Right ventricle myocardium inferior (tissue), 1 donor: Measurements from ENCODE around the gene CLIP1. TPM values are rescaled to one million over a fixed set of nuclear protein-coding genes. Genes with fewer than 3 reads are reported as not detected.
"Not testable (repeated sequence)": the region's sequence is repeated elsewhere in the genome, so short reads cannot be mapped to it uniquely, and the experiment has no call there.

ENCODE experiments used
- ATAC-seq: fragments of 200-7000 bp; cut with Tn5 transposase; one replicate; pipeline ENCODE4 v1.9.1; 2020; ENCODE audit warnings: mild to moderate bottlenecking, moderate library complexity
- DNase-seq: peaks from one replicate; pipeline ENCODE4 v3.0.0; 2021; ENCODE audit errors: missing footprints
- intact Hi-C: fragments of 100-400 bp; cut with DNase I; formaldehyde crosslinking; loops from one replicate; pipeline ENCODE4 v1.11.0; 2022
- total RNA-seq: library from RNA; stranded (reverse); fragmentation: NEBNext Ultra II Directional; extraction: Animal tissue kit (Norgen Biotek cat#: 25700); gene quantifications from one replicate; pipeline ENCODE4 v1.2.1, GENCODE V29; 2021
- donor health status: DM: no; HTN: yes; CAD: no; lungs with severe emphysema.

Gene CLIP1
- total RNA-seq, 1 donor from 2014 or later: 110 TPM

DNA sequence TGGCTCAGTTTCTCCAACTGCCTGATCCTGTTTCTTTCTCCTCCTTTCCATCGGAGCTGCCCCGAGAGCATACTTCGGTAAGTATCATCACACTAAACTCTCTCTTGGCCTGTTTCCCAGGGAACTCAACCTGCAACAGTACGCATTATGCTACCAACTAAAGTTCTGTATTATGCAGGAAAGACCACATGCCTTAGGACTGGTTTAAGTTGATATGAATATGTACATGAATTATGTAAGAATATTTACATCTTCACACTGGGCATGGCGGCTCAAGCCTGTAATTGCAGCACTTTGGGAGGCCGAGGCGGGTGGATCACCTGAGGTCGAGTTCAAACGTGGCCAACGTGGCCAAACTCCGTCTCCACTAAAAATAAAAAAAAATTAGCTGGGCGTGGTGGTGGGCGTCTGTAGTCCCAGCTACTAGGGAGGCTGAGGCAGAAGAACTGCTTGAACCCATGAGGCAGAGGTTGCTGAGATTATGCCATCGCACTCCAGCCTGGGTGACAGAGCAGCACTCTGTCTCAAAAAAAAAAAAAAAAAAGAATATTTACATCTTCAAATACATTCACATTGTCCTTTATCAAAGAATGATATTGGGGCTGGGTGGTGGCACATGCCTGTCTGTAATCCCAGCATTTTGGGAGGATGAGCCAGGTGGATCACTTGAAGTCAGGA lies 124.3 kb downstream of the CLIP1 start:
- ATAC-seq: no peak
- intact Hi-C loops: no loop called here
- no peak for DNase-seq

DNA sequence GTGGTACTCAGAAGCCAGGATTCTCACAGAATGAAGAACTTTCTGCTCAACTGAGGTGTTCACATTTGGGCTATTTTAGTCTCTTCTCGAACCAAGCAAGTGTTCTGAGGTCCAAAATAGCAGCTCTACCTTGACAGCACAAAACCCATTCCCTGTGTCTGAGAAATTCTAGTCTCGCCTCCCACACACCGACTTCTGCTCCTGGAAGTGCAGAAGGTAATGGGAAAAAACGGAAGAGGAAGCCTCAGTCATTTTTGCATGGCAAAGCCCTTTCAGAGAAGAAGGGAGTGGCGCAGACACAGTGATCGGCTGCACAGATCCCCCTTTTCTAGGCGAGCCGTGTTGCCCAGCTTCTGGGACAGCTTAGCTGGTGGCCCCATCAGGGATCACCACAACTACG lies 125.0 kb downstream of the CLIP1 start:
- intact Hi-C loops: no loop called here
- DNase-seq (no peak), ATAC-seq (no peak)

DNA sequence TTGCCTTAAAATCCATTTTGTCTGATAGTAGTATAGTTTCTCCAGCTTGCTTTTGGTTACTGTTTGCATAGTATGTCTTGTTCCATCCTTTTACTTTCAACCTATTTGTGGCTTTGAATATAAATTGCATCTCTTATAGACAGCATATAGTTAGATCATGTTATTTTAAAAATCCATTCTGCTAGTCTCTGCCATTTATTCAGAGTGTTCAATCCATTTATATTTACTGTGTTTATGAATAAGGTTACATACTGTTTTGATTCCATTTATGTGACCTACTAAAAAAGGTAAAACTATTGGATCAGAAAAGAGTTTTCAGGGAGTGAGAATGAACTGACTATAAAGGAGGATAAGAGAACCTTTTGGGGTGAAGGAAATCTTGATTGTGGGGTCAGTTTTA lies 126.6 kb downstream of the CLIP1 start:
- intact Hi-C loops: no loop called here
- DNase-seq: no peak
- no peak for ATAC-seq

DNA sequence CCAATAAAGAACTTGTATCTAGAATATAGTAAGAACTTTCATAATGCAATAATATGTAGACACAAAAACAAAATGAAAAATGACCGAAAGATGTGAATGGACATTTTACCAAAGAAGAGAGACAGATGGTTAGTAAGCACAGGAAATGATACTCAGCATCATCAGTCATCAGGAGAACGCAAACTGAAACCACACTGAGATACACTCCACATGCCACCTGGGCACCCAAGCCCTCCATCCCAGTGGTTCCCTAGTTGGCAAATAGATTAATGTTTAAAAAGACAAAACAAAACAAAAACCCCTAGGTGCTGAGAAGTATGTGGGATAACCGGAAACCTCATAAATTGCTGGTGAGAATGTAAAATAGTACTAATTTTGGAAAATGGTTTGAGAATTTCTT lies 129.4 kb downstream of the CLIP1 start:
- intact Hi-C loops: no loop called here
- DNase-seq (no peak), ATAC-seq (no peak)

DNA sequence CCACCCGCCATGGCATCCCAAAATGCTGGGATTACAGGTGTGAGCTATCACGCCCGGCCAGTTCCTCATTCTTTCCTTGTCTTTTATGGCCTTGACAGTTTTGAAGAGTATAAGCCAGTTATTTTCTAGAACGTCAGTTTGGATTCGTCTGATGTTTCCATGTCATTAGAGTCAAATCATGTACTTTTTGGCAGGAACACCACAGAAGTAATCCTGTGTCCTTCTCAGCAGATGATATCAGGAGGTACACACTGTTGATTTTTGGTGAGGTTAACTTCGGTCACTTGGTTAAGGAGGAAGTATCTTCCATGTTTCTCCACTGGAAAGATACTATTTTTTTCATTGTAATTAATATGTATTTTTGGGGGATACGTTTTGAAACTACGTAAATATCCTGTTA lies 131.0 kb downstream of the CLIP1 start:
- DNase-seq: no peak
- intact Hi-C loops: no loop called here
- ATAC-seq: no peak

DNA sequence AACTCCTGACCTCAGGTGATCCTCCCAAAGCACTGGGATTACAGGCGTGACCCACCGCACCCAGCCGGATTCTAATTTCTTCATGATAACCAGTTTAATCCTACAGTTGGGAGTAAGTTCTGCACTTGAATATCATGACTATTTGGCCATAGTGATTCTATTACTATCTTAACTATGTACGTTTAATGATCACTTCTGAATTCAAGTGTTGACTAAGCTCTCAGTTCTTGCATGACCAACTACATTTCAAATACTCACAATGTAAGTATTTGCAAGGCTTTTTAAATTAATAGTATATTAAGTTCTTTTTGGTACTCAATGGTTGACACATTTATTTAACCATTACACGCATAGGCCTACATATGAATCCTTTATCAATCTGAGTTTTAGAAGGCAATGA lies 138.8 kb downstream of the CLIP1 start:
- no peak for DNase-seq
- ATAC-seq: no peak
- intact Hi-C loops: no loop called here

DNA sequence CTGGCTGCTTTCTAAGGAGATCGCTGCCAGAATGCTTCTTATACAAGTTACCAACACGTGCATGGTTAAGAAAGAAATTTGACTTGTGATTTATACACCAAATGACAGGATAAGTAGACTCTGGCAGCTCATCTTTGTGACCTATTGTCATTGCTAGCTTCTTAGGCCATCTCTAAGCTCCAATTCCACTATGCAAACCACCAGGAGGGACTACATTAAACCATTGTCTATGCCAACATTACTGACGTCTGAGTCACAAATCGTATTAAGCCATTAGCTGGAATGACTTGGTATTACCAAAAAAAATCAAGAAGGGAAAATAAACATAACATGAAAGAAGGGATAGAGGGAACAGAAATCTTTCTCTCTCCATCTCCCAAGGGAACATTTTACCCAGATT lies 140.4 kb downstream of the CLIP1 start:
- intact Hi-C loops: no loop called here
- DNase-seq (no peak), ATAC-seq (no peak)

DNA sequence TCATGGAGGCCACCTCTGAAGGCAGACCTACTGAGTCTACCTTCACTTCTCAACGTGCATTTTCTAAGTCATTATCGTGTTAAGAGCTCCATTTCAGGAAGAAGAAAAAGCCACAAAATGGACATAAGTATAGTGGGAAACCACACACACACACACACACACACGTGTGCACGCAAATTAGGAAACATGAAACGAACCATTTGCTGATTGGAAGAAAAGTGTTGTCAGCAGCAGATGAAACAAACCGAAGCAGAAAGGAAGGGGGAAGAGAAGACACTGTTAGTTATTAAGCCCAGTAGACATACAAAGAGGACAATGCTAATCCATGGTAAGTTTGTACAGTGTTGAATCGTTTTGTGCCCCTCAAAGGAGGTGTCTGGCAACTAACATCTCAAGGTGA lies 146.2 kb downstream of the CLIP1 start:
- intact Hi-C loops: no loop called here
- ATAC-seq (no peak), DNase-seq (no peak)

DNA sequence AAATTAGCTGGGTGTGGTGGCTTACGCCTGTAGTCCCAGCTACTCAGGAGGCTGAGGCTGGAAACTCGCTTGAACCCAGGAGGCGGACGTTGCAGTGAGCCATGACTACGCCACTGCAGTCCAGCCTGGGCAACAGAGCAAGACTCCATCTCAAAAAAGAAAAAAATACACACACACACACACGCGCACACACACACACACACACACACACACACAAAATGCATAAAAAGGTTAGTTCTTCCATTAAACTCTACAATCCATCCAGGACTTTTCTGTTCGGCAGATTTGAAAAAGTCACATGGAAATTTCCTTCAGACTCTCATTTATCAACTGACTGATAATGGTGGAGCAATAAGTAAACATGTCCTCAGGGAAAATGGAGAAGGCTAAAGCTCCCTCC lies 147.0 kb downstream of the CLIP1 start:
- no peak for DNase-seq
- ATAC-seq: no peak
- intact Hi-C loops: no loop called here

DNA sequence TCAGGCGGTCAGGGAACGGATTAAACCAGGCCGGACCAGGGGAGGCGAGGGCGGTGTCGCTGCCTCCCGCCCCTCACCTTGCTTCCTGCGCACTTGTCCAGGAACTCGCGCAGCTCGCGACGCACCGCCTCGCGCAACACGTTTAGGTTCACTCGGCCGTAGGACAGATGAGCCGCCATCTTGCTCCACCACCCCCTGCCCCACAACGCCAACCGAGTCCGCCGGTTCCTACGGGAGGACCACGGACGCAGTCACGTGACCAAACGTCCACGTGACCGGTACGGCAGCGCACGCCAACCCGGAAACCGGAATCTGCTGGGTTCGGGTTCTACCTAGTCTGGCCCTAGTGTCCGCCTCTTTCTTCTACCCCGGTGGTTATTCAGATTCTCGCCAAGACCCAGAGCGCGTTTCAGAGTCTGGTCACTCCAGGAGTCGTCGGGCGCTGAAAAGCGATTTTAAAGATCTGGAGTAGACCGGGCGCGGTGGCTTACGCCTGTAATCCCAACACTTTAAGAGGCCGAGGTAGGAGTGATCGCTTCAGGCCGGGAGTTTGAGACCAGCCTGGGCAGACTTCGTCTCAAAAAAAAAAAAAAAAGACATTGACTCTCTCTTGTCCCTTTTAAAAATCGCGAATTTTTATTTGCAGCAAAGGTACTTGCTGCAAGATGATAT lies 156.1 kb downstream of the CLIP1 start, which contains the start of gene VPS33A:
Gene VPS33A (minus strand): TSS at position 265 of the 672 bp plus-strand sequence. CDS start 86 bp downstream, at position 179.
- intact Hi-C loops: no loop called here
- ATAC-seq (peak; percentile 97), DNase-seq (peak; percentile 98)

DNA sequence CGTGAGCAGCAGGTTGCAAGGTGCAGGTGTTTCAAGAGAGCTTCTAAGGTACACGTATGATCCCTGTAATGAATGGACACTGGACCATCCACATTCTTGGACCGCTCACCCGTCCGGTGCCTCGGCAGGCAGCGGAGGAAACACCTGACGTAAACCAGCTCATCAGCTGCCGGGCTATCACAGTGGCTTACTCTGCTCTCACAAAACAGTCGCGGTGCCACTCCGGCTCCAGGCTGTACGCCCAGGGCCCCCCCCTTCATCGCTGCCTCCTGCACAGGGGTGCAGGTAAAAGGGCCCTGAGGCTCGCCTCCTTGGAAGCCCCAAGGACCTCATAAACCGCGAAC lies 156.6 kb downstream of the CLIP1 start:
- ATAC-seq: peak; percentile 37
- intact Hi-C loops: no loop called here
- no peak for DNase-seq

DNA sequence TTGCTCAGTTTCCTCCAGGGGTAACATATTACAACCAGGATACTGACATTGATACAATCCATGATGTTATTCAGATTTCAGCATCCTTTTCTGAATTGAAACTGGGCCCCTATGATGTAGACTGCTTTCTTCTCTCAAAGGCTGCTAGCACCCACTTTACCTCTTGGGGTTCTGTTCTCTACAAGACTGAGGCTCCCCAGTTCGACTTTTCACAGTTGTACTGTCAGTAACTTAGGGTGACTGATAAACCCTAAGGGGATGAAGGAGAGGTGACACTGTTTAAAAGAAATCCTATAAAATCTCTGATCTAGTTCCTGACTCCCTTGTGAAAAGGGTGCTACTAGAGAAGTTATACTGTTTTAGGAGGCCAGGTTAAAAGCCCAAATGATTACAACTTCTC lies 157.0 kb downstream of the CLIP1 start:
- DNase-seq (no peak), ATAC-seq (no peak)
- intact Hi-C loops: no loop called here

DNA sequence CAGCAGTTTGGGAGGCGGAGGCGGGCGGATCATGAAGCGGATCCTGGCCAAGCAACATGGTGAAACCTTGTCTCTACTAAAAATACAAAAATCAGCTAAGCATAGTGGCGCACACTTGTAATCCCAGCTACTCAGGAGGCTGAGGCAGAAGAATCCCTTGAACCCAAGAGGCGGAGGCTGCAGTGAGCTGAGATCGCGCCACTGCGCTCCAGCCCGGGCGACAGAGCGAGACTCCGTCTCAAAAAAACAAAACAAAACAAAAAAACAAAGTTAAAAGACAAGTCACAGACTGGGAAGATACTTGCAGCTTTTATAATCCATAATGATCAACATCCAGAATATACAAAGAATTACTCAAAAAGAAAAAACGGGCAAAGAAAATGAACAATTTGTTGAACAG lies 161.7 kb downstream of the CLIP1 start:
- ATAC-seq, intact Hi-C loops, DNase-seq: not testable (repeated sequence)

DNA sequence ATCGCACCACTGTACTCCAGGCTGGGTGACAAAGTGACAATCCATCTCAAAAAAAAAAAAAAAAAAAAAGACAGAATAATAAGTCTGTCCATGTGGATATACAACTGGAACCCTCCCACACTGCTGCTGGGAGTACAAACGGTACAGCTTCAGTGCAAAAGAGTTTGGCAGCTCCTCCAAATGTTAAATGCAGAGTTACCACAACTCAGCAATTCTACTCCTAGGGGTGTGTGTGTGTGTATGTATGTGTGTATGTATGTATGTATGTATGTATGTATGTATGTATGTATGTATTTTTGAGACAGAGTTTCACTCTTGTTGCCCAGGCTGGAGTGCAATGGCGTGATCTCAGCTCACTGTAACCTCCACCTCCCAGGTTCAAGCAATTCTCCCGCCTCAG lies 163.5 kb downstream of the CLIP1 start:
- intact Hi-C loops, ATAC-seq, DNase-seq: not testable (repeated sequence)

DNA sequence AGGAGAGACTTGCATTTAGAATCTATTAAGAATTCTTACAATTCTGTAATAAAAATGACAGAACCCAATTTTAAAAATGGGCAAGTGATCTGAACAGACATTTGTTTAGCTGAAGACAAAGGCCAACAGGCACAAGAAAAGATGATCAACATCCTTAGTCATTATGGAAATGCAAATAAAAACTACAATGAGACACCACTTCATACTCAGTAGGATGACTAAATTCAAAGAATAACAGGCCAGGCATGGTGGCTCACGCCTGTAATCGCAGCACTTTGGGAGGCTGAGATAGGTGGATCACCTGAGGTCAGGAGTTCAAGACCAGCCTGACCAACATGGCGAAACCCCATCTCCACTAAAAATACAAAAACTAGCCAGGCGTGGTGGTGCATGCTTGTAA lies 164.0 kb downstream of the CLIP1 start:
- ATAC-seq, DNase-seq: not testable (repeated sequence)

DNA sequence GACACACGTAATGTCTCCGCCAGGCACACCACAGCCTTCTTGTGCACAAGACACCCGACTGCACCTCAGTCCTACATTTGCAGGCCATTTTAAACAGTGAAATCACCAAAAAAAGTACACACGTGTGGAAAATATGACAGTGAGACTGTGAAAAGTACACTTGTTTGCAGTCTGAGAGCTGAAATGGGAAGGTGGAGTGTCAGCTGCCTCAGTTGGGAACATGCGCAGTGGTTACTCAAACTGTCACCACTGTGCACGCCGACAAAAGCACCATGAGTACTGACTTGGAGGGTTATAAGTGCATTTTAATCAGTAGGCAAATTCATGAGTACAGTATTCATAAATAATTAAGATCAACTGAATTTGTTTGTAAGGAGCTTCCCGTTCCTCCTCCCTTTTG lies 171.9 kb downstream of the CLIP1 start:
- intact Hi-C loops: no loop called here
- DNase-seq (no peak), ATAC-seq (no peak)

More for the DNA sequence above, 164.0 kb downstream of the CLIP1 start:
- intact Hi-C loops: not testable (repeated sequence)

DNA sequence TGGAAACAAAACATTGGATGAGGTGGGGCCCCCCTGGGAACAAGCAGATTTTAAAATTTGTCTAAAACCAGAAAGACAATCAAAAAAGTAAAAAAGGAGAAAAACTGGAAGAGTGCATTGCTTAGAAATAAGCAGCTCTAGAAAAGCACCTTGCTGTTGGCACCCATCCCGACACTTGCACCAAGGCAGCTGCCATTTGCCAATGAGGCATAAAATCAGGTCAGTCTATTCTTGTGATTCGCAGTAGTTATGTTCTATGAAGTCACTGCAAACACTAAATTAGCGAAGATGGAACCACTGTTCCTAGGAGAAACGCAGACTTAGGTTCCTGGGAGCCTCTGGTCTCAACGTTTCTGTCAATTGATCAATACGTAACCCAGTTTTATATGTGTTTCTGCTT lies 172.4 kb downstream of the CLIP1 start:
- intact Hi-C loops: no loop called here
- no peak for ATAC-seq

DNA sequence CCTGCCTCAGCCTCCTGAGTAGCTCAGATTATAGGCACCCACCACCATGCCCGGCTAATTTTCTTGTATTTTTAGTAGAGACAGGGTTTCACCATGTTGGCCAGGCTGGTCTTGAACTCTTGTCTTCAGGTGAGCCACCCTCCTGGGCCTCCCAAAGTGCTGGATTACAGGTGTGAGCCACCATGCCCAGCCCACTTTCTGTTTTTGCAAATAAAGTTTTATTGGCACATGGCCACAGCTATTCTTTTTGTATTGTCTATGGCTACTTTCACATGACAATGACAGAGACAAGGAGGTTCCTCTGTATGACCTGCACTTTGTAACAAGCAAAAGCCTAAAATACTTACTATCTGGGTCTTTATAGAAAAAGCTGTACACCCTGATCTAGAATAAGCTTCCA lies 176.9 kb downstream of the CLIP1 start:
- ATAC-seq (no peak), DNase-seq (no peak)
- intact Hi-C loops: no loop called here

More for the DNA sequence above, 172.4 kb downstream of the CLIP1 start:
- no peak for DNase-seq

DNA sequence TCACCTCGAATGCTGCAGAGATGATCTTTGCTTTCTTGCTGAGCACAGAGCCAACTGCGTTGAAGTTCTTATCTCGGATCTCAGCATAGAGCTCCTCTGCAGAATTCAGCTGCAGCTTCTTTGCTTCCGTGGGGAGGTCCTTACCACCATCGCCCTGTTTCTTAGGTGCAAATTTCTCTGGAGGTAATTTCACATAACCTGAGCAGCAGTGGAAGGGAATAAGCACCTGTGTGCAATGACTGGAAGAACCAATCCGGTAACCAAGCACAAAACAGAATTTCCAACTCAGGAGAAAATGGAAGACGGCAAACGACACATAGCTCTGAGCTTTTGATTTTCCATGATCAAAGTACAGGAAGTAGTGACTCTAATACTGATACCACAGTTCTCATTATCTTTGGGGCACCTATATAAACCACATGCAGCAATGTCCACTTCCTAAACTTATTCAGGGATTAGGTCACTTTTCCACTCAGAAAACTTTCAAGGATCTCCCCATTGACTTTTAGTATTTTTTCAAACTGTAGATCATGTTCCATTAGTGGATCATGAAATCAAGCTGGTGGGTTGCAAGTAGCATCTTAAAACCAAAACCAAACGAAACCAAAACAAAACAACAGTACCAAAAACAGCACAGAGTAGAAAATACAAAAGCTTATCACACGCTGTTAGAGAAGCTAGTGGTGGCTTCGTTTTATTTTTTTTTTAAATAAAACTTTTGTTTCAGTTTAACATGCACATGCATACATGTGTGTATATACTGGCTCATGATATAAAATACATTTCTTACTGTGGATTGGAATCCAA lies 177.7 kb downstream of the CLIP1 start:
- ATAC-seq (no peak), DNase-seq (no peak)
- intact Hi-C loops: no loop called here

DNA sequence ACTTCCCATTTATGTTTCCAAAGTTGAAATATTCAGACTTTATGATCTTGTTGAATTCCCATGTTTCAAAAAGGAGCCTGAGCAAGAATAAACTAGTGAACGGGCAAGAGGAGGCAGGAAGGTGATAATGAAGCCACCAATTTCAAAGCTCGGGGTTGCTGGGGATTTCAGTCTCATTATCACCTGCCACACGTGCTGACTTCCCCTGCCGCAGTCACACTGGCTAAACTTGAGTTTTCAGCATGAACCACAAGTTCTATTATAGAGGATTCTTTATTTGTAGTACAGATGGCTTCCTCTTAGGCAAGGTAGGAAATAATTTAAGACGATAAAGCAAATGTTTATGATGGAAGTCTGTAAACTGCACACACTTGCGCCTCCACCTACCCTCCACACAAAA lies 178.5 kb downstream of the CLIP1 start:
- intact Hi-C loops: no loop called here
- DNase-seq (no peak), ATAC-seq (no peak)
